ENCODE measurements around the gene JPT2.

Gene JPT2

GRCh38 chr16:1734816-1735215 lies 56.7 kb downstream of the JPT2 start:
- DNase-seq (ENCODE audit: low spot score), result no peak

DNA sequence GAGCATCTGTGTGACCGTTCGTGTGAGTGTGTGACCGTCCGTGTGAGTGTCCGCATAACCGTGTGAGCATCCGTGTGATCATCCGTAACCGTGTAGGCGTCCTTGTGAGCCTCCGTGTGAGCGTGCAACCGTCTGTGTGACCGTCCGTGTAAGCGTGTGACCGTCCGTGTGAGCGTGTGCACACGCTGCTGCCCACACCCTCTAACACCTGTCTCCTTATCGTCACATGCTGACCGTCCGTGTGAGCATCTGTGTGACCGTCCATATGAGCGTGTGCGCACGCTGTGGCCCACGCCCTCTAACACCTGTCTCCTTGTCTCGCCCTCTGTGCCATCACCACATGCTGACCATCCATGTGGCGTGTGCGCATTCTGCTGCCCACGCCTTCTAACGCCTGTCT lies 62.2 kb downstream of the JPT2 start:
- DNase-seq (ENCODE audit: low spot score), result no peak

- DNase-seq (ENCODE audit: low spot score), result no peak
Observed at GRCh38 chr16:1740781-1741490, 62.9 kb downstream of the JPT2 start.

GRCh38 chr16:1741553-1742165 lies 63.6 kb downstream of the JPT2 start:
- no peak for DNase-seq (ENCODE audit: low spot score)

GRCh38 chr16:1743376-1744337 lies 65.6 kb downstream of the JPT2 start:
- DNase-seq (ENCODE audit: low spot score), result no peak

DNA sequence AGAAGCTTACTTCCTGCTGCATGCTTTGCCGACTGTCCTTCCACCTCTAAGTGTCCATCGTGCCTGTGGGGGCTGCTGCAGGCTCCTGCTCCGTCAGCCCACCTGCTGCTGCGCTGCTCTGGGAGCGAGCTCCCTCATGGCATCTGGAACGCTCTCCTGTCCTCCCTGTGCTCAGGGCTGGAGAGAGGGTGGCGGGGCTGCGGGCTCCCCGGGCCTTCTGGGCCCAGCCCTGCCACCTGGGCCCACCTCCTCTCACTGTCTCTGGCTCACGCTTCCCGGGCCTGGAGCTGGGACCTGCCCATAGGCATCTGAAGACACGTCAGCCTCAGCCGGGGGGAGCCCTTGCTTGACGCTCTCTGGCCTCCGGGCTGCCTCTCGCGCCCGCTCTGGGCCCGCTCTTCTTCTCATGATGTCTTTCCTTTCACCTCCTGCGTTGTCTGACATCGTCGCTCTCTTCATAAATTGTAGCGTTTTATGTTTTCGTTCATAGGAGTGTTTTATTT lies 66.3 kb downstream of the JPT2 start:
- DNase-seq (ENCODE audit: low spot score), result no peak

GRCh38 chr16:1745181-1745899 lies 67.3 kb downstream of the JPT2 start:
- no peak for DNase-seq (ENCODE audit: low spot score)

DNA sequence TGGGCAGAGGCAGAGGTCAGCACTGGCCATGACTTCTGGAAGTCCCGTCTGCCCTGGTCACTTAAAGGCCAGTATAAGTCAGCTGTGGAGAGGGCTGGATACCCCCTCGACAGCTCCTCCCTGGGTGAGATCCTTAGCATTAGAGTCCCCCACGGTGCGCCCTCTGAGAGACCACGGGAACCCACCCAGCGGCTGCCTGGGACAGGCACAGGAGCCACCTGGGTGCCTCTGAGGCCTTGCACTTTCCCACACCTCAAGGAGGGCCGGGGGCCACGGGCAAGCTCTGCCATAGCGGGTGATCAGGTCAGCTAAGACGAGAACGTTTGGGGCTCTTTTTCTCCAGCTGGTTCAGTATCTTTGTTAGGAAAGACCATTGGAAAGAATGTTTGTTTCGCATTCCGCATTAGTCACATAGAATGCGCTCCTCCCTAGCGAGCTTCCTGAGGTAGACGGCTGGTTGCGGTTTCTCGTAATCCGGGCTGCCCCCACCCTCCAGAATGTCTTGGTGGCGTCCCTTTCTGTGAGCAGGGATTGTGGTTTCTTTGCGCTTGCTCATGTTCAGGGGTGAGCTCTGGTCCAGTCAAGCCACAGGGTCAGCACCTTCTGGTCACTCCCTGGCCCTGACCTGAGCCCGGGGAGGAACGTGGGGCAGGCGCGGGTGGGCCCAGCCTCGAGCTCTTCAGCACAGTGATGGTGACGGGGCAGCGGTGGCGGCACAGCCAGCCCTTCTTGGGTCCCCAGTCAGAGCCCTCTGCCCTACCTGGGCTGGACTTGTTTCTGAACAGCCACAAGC lies 68.0 kb downstream of the JPT2 start:
- DNase-seq (ENCODE audit: low spot score), result no peak

GRCh38 chr16:1746693-1747195 lies 68.7 kb downstream of the JPT2 start:
- no peak for DNase-seq (ENCODE audit: low spot score)

- no peak for DNase-seq (ENCODE audit: low spot score)
Observed at GRCh38 chr16:1747934-1748333, 69.9 kb downstream of the JPT2 start.

DNA sequence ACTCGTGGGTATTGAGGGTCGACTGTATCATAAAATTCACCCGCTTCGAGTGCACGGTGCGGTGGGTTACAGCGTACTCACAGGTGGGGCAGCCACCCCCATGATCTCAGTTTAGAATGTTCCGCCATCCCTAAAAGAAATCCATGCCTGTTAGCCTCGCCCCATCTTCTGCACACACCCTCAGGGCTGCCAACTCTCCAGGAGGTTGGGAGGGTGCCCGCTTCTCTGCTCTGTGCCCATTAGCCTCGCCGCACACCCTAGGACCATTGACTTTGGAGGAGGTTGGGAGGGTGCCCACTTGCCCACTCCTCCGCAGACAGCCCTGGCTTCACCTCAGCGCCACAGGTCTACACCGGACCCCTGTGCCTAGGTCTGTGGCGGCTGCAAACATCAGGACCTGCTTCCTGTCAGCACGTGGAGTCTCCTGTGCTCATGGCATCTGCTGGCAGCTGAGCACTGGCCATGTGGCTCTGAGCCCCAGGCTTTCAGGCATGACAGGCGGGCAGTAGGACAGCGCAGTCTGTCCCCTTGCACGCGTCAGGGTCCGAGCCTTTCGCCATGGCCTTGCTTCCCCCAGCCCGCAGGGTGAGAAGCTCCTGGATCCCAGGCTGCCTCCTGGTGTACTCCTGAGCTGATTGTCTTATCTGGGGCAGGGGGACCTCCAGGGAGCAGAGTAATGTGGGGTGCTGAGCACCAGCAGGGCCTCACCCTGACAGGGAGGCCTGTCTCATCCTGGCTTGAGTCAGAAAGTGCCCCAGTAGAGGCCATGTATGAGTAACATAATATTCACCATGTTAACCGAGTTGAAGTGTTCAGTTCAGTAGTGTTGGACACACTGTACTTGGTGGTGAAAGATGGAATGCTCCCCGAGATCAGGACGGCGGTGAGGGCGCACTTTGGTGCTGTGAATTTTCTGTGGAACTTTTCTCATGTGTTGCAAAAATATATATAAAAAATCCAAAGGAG lies 71.4 kb downstream of the JPT2 start:
- no peak for DNase-seq (ENCODE audit: low spot score)

Data from NAMALWA (cell line).